Breast epithelium (tissue), 4 donors: Measurements from ENCODE around the gene HBG2. TPM values are rescaled to one million over a fixed set of nuclear protein-coding genes. Genes with fewer than 3 reads are reported as not detected.

Experiments
- DNase-seq, 2 donors: peaks; one replicate each; pipeline ENCODE4 v3.0.0-alpha.2; 2019; ENCODE audit warnings: low spot score in 2 of 2
- H3K27ac ChIP-seq, 2 donors: fragments of 200-600 bp; sonication (generic) in 1 of 2; one replicate each; pipeline ENCODE4 v1.5.1; 2016 to 2019; ENCODE audit warnings: mild to moderate bottlenecking in 1 of 2
- H3K27me3 ChIP-seq, 2 donors: fragments of 200-600 bp; sonication (generic) in 1 of 2; one replicate each; pipeline versions ENCODE4 v1.5.1 to v1.6.0; 2017 to 2019; ENCODE audit warnings: control low read depth in 1 of 2, mild to moderate bottlenecking in 1 of 2
- H3K36me3 ChIP-seq: fragments of 200-600 bp; one replicate; pipeline ENCODE4 v1.5.1; 2019
- H3K4me1 ChIP-seq, 2 donors: fragments of 200-600 bp; sonication (generic); one replicate each; pipeline ENCODE4 v1.5.1; 2016 to 2019; ENCODE audit warnings: control low read depth in 1 of 2
- H3K4me3 ChIP-seq, 3 donors: fragments of 200-600 bp; sonication (generic); 1 replicate in 2 of 3; 2 replicates in 1 of 3; pipeline ENCODE4 v1.5.1; 2016 to 2019; ENCODE audit warnings: mild to moderate bottlenecking in 3 of 3, moderate library complexity in 2 of 3
- H3K9me3 ChIP-seq, 2 donors: fragments of 200-600 bp; sonication (generic) in 1 of 2; one replicate each; pipeline ENCODE4 v1.5.1; 2016 to 2019; ENCODE audit warnings: control low read depth in 1 of 2
- POLR2A ChIP-seq: fragments of 450-650 bp; IDR thresholded peaks from one replicate; pipeline ENCODE4 v1.6.1; 2016; ENCODE audit warnings: antibody characterized with exemption, mild to moderate bottlenecking, moderate library complexity
- POLR2AphosphoS5 ChIP-seq, 3 donors: sonication (generic); formaldehyde crosslinking; IDR thresholded peaks; one replicate each; pipeline ENCODE4 v1.6.1; 2017; ENCODE audit warnings: antibody characterized with exemption in 3 of 3
- intact Hi-C: fragments of 100-400 bp; cut with DNase I; formaldehyde crosslinking; loops from one replicate; pipeline ENCODE4 v1.15.1; 2023; ENCODE audit warnings: low total_unique reads
- total RNA-seq, 3 donors: library from RNA; depleted of rRNA; stranded (reverse); fragments of >200 nt; gene quantifications; one replicate each; pipeline ENCODE4 v1.1.0, GENCODE V29; 2016
- TF ChIP-seq, protein P1 (sequence below), 3 donors: fragments of 450-650 bp; IDR thresholded peaks; one replicate each; pipeline ENCODE4 v1.5.1; 2016 to 2017; ENCODE audit warnings: antibody characterized with exemption in 3 of 3, mild to moderate bottlenecking in 3 of 3, moderate library complexity in 3 of 3

The HBG2 gene
- total RNA-seq, 3 donors from 2014 or later: not detected

DNA sequence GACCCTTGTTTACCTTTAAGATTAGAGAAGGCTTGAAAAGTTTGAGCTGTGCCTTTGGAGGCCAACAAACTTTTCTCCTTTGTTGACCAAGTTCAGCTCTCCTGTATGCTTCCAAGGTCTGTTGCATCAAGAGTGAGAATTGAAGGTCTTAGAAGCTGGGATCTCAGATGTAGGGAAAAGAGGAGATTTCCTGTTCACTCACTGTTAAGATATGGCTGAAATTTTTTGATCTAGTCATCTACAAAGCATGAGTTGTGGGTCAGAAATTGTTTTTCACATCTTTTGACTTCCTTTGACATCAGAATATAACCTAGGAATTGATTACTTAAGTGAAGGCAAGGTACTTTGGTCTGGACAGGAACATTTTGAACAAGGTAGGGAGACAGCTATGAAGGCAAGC is 35.1 kb upstream of the HBG2 start:
- H3K4me1 ChIP-seq: no peaks in the 10 kb centered on the region
- intact Hi-C loops: no loop called here
- no peak for TF ChIP-seq POLR2AphosphoS5 (IDR thresholded peaks at IDR 0.05)
- no peak for TF ChIP-seq POLR2A
- TF ChIP-seq, protein P1, sequence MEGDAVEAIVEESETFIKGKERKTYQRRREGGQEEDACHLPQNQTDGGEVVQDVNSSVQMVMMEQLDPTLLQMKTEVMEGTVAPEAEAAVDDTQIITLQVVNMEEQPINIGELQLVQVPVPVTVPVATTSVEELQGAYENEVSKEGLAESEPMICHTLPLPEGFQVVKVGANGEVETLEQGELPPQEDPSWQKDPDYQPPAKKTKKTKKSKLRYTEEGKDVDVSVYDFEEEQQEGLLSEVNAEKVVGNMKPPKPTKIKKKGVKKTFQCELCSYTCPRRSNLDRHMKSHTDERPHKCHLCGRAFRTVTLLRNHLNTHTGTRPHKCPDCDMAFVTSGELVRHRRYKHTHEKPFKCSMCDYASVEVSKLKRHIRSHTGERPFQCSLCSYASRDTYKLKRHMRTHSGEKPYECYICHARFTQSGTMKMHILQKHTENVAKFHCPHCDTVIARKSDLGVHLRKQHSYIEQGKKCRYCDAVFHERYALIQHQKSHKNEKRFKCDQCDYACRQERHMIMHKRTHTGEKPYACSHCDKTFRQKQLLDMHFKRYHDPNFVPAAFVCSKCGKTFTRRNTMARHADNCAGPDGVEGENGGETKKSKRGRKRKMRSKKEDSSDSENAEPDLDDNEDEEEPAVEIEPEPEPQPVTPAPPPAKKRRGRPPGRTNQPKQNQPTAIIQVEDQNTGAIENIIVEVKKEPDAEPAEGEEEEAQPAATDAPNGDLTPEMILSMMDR (IDR thresholded peaks at IDR 0.05): no peak

DNA sequence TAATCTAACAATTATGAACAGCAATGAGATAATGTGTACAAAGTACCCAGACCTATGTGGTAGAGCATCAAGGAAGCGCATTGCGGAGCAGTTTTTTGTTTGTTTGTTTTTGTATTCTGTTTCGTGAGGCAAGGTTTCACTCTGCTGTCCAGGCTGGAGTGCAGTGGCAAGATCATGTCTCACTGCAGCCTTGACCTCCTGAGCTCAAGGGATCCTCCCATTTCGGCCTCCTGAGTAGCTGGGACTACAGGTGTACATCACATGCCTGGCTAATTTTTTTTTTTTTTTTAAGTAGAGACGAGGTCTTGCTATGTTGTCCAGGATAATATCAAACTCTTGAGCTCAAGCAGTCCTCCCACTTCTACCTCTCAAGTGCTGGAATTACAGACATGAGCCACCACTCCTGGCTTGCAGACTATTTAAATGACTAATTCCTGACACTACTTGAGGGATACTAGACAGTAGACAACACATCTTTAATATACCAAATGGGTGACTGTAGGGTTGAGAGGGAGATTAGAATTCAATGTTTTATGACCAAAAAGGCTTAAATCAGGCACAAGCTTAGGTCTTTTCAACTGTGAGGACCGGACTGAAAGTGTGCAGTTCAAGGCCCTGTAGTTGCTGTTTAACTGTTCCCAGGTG is 34.4 kb upstream of the HBG2 start:
- no peaks in the 10 kb centered on the region for H3K9me3 ChIP-seq
- intact Hi-C loops: no loop called here
- H3K36me3 ChIP-seq: no peaks in the 10 kb centered on the region
- no peak overlapping the region for H3K4me3 ChIP-seq
- TF ChIP-seq, protein P1 (IDR thresholded peaks at IDR 0.05): no peak
- TF ChIP-seq POLR2AphosphoS5 (IDR thresholded peaks at IDR 0.05) (no peak), POLR2A (no peak)
- H3K4me1 ChIP-seq: no peaks in the 10 kb centered on the region
- no peak for DNase-seq
- H3K27ac ChIP-seq: no peak overlapping the region
- no peaks in the 10 kb centered on the region for H3K27me3 ChIP-seq

More for the DNA sequence above, 35.1 kb upstream of the HBG2 start:
- Histone ChIP-seq H3K4me3 (no peak overlapping the region), H3K27me3 (no peaks in the 10 kb centered on the region), H3K36me3 (no peaks in the 10 kb centered on the region), H3K27ac (no peak overlapping the region), H3K9me3 (no peaks in the 10 kb centered on the region)
- DNase-seq: no peak

DNA sequence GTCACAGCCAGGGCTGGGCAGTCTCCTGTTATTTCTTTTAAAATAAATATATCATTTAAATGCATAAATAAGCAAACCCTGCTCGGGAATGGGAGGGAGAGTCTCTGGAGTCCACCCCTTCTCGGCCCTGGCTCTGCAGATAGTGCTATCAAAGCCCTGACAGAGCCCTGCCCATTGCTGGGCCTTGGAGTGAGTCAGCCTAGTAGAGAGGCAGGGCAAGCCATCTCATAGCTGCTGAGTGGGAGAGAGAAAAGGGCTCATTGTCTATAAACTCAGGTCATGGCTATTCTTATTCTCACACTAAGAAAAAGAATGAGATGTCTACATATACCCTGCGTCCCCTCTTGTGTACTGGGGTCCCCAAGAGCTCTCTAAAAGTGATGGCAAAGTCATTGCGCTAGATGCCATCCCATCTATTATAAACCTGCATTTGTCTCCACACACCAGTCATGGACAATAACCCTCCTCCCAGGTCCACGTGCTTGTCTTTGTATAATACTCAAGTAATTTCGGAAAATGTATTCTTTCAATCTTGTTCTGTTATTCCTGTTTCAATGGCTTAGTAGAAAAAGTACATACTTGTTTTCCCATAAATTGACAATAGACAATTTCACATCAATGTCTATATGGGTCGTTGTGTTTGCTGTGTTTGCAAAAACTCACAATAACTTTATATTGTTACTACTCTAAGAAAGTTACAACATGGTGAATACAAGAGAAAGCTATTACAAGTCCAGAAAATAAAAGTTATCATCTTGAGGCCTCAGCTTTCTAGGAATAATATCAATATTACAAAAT is 33.7 kb upstream of the HBG2 start:
- no peaks in the 10 kb centered on the region for H3K9me3 ChIP-seq
- H3K36me3 ChIP-seq: no peaks in the 10 kb centered on the region
- DNase-seq: no peak
- TF ChIP-seq POLR2AphosphoS5 (IDR thresholded peaks at IDR 0.05) (no peak), POLR2A (no peak)
- TF ChIP-seq, protein P1 (IDR thresholded peaks at IDR 0.05): no peak
- H3K4me1 ChIP-seq: no peaks in the 10 kb centered on the region
- intact Hi-C loops: no loop called here
- no peaks in the 10 kb centered on the region for H3K27me3 ChIP-seq
- H3K27ac ChIP-seq: no peak overlapping the region
- H3K4me3 ChIP-seq: no peak overlapping the region

DNA sequence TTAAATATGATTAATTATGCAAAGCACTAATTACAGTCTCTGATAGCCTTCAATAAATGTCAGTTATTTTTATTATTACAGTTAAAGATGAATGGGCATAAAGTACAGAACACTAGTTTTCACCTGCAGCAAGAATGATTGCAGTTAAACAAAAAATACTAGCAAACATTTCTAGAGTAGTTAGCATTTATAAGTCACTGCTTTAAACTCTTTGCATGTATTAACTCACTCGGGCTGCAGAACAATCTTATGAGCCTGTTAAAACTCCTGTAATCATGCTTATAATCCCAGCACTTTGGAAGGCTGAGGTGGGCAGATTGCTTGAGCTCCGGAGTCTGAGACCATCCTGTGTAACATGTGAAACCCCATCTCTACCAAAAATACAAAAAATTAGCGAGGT is 32.3 kb upstream of the HBG2 start:
- DNase-seq: no peak
- H3K27me3 ChIP-seq: no peaks in the 10 kb centered on the region
- H3K4me1 ChIP-seq: no peaks in the 10 kb centered on the region
- no peaks in the 10 kb centered on the region for H3K9me3 ChIP-seq
- no peak for TF ChIP-seq POLR2AphosphoS5 (IDR thresholded peaks at IDR 0.05)
- TF ChIP-seq POLR2A: no peak
- TF ChIP-seq, protein P1 (IDR thresholded peaks at IDR 0.05): no peak
- no peak overlapping the region for H3K4me3 ChIP-seq
- no peak overlapping the region for H3K27ac ChIP-seq
- intact Hi-C loops: no loop called here
- no peaks in the 10 kb centered on the region for H3K36me3 ChIP-seq

DNA sequence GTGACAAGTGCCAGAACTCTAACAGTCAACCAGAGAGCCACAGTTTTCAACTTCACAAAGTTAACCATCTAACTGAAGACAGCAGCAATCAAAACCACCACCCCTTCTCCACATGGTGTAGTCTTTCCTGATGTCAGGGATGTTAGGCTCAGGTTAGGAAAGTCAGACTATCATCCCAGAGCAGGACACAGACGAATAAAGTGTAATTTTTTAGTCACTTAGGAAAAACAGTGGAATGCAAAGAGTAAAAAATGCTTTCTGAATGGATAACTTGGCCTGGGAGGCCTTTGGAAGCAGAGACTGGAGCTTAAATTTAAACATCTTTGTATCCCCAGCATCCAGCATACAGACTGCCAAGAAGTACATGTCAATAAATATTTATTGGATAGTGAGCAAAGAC is 31.8 kb upstream of the HBG2 start:
- no peak overlapping the region for H3K4me3 ChIP-seq
- no peaks in the 10 kb centered on the region for H3K27me3 ChIP-seq
- no peak for DNase-seq
- no peak overlapping the region for H3K27ac ChIP-seq
- H3K9me3 ChIP-seq: no peaks in the 10 kb centered on the region
- intact Hi-C loops: no loop called here
- H3K4me1 ChIP-seq: no peaks in the 10 kb centered on the region
- no peaks in the 10 kb centered on the region for H3K36me3 ChIP-seq
- TF ChIP-seq, protein P1 (IDR thresholded peaks at IDR 0.05): no peak
- no peak for TF ChIP-seq POLR2AphosphoS5 (IDR thresholded peaks at IDR 0.05)
- no peak for TF ChIP-seq POLR2A
